Hypothalamus (tissue), 51 donors: ENCODE results near the gene TP53BP2.
A peak's percentile ranks its signal among the peaks of the same experiment; 100 is the strongest.
"Not testable (repeated sequence)": the region's sequence is repeated elsewhere in the genome, so short reads cannot be mapped to it uniquely, and the experiment has no call there.

Source experiments
- DNase-seq, 51 donors: peaks; one replicate each; lab custom pipeline; 2025; lab: John Stamatoyannopoulos, UW

TP53BP2 gene

DNA sequence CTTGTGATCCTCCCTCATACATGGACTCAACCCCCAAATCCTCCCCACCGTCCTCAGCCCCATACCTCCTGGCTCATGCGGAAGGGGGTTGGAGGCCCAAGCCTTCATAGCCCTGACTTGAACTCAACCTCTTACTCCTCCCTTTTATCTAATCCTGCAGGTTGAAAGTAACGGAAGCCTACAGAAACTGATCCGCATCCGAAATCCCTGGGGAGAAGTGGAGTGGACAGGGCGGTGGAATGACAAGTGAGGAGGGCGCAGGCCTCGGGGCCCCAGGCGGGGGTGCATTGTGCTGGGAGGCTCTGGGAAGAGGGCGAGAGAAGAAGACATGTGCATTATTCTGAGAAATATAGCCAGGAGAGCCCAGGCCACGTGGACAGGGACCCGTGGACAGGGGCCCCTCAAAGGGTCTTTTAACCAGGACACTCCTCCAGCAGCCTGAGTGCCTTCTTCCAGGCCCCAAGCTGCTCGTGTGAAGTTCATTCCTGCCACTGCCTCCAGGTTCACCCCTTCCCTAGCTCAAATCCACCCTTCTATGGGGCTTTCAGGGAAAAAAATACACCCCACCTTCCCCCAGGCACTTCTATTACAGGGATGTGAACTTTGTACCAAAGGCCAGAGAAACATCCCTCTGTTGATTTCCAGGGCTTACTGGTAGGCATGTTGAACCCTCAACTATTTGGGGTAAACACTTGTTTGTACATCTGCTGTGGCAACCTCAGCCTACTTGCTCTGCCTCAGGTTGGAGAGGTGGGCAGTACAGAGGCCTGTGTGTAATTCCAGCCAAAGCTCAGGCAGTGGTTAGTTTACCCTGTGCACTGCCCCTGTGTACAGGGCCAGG is 94.8 kb downstream of the TP53BP2 start:
- no peak for DNase-seq

DNA sequence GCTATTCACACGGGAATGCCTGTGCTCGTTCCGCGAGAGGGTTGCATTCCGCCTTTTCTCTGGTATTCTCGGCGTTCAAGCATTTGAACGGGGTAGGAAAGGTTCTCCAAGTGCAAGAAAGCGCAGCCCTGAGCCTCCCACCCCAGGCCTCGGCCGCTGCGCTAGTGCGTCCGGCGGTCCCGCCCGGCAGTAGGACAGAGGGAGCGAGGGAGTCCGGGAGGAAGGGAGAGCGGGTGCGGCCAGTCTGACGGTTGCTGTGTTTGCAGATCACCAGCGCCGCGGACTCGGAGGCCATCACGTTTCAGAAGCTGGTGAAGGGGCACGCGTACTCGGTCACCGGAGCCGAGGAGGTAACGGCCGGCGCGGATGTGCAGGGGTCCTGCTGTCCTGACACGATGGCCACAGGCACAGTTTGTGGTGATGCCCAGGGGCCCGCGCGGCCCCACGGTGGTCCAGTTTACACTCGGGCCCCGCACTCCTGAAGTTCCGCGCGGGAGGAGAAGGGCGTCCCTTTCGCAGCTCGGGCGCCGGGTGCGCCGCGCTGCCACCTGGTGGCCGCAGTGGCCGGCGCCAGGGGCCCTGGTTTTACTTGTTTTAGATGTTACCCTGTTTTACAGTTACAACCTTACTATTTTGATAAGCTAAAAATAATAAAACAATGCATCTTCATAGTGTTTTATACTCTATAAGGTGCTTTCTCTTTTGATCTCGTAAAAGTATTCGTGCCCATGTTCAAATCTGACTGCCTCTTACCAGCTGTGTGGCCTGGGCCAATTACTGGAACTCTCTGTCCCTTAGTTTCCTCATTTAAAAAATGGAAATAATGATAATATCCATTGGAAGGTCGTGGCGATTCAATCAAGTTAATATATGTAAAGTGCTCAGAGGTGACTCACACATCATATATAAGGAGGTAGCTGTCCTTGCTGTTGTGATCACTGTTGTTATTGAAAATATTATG is 96.7 kb downstream of the TP53BP2 start:
- DNase-seq: peak in 43 of 51 donors; percentile 11 to 74 (median 39)

DNA sequence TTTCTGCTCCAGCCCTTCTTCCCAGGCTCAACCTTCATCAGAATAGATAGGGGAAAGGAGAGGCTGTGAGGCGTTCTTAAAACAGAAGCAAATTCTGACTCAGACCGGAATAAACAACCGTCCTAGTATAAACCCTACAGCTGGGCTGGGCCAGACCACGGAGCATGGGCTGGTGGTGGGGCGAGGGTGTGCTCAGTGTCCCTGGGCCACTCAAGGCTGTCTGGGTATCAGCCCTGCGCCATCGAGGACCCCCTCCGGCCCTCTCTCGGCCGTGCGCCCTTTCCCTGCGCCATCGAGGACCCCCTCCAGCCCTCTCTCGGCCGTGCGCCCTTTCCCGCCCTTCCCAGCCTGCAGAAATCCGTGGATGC is 97.4 kb downstream of the TP53BP2 start:
- peak in 1 of 51 donors; percentile 40 for DNase-seq

DNA sequence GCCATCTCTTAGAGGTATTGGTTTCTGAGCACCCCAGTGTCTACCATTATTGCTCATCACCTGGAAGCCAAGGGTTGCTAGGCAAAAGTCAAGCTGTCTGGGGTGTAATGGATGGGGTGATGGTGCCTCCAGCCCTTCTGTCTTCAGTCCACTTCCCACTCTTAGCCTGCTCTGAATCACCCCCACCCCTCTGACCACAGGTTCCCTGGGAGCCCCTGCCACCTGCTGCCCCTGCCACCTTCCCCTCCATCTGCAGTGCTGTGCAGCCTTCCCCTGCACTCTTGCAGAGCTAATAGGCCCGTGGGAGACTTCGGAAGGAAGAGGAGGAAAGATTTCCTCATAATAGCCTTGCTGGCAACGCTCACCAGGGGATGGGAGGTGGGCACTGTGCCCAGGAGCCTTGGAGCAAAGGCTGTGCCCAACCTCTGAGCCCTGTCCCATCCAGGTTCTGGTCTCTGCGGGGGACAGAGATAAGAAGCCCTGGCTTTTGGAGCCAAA is 97.9 kb downstream of the TP53BP2 start:
- DNase-seq: peak in 10 of 51 donors; percentile 7 to 32 (median 11)

DNA sequence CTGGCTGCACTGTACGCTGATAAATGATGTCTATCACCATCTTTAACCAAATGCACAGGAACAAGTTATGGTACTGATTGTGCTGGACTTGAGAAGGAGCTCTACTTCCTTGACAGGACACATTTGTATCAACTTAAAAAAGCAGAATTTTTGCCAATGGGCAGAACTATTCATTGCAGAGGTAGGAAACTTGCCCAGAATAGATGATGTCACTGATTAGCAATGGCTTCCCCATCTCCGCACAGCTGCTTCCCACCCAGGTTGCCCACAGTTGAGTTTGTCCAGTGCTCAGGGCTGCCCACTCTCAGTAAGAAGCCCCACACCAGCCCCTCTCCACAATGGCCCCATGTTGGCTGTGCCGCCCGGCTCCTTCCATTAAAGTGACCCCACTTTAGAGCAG is 100.0 kb downstream of the TP53BP2 start:
- DNase-seq: no peak

DNA sequence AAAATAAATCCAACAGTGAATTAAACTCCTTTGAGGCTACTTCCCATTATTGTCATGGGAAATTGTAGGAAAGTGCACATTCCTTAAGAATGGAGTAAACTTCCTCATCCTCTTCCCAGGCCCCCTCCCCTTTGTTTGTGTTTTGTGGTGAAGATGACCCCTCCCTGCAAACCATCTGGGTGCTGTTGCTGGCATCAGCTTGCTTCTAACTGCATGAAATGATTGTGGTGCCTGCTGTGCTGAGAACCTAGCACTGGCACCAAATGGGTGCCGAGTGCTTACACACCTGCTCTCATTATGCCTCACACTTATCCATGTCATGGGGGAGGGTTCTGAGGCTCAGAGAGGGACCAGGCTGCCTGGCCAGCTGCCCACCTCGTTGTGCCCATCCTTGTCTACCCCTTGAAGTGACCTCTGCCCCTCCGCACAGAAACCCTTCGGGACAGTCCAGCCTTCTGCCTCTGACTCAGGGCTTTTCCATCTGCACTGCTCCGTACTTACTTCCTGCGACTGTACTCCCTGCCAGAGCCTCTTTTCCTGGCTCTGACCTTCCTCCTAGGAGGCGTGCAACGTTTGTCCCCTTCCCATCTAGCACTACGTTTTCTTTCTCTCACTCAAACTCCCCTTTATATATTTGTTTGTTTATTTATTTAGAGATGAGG is 102.8 kb downstream of the TP53BP2 start:
- no peak for DNase-seq

DNA sequence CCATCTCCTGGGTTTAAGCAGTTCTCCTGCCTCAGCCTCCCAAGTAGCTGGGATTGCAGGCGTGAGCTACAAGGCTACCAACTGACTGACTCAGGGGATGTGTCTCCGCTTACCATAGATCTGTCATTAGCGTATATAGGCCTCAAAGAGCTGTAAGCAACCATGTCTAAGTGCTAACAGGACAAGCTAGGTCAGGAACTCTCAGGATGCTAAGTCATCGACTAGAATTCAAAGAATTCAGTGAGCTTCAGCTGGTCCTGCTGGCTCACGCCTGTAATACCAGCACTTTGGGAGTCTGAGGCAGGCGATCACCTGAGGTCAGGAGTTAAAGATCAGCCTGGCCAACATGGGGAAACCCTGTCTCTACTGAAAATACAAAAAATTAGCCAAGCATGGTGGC is 103.9 kb downstream of the TP53BP2 start:
- no peak for DNase-seq

DNA sequence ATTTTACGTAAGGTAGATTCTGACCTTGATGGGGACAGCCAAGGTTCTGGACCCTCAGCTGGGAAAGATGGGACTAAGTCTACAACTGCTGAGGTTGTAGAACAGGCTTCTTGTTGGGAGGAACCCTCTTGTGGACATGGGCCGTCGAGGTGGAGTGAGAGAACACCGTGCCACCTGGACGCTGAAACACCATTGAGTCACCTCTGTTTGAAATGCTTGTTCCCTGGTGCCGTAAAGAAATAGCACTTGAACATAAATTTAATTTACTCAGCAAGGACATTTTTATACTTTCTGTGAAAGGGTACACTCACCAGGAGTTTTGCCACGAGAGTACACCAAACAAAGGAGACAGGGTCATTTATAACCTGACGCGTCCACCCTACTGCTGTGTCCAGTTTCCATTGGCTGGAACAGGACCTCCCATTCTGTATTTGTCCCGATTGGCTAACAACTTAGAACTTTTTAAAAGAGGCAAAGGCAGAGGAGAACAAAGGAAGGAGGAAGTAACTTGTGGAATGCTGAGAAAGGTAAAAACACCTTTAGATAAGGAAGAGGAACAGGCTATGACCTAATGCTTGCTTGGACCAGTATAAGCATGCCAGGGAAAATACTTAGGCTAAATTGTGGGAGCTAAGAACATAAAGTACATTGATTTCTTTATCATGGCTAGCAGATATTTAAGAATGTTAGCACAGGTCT is 105.6 kb downstream of the TP53BP2 start:
- not testable (repeated sequence) for DNase-seq

DNA sequence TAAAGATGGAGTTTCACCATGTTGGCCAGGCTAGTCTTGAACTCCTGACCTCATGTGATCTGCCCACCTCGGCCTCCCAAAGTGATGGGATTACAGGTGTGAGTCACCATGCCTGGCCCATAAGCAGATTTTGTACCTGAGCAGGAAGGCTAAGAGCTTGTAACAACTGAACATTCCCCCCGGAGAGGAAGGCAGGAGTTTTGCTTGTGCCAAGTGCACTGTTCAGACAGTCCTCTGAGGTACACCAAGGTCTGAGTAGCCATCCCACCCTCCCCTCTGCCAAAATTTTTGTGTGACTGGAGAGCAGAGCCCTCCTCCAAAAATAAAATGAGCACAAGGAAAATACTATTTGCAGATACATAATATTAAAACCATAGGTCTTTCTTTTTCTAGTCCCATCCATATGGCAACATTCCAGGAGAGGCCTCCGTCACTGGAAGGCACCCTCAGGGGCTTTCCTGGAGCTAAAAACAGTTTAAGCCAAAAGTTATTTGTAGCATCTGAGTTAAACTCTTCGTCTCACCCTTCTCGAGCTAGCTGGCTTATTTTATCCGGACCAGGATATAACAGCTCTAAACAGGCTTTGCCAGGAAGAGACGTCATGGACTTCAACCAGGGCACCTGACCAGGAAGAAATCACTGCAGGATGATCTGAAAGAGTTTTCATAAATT is 106.2 kb downstream of the TP53BP2 start:
- no peak for DNase-seq

DNA sequence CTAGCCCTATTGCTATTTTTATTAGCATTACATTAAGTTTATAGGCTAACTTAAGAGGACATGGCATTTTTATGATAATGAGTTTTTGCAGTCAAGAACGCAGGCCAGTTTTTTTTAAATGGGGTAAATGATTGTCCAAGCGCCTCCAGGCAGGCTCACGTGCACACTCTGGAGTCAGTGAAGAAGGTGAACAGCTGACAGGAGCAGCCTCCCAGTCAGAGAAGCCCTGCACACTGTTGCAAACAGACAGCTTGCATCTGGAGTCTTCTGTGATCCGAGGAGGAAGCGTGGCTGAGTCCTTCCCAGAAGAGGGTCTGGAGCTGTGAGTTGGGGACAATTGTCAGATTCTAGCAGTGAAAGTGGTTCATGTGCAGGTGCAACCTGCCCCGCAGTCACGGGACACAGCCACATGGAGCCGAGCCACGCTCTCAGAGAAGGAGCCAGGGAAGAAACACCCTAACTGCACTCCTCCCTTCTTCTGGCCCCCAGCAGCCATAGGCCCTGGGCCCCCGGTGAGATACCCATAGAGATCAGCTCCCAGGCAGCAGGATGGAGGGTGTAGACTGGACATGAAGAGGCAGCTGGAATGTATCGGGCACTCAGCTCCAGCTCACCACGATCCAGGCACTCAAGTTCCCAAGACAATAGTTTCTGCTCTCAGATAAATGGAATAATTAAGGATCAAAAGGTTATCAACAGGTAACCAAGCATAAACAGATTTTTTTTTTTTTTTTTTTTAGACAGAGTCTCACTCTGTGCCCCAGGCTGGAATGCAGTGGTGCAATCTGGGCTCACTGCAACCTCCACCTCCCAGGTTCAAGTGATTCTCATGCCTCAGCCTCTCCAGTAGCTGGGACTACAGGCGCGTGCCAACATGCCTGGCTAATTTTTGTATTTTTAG is 107.0 kb downstream of the TP53BP2 start:
- DNase-seq: no peak

DNA sequence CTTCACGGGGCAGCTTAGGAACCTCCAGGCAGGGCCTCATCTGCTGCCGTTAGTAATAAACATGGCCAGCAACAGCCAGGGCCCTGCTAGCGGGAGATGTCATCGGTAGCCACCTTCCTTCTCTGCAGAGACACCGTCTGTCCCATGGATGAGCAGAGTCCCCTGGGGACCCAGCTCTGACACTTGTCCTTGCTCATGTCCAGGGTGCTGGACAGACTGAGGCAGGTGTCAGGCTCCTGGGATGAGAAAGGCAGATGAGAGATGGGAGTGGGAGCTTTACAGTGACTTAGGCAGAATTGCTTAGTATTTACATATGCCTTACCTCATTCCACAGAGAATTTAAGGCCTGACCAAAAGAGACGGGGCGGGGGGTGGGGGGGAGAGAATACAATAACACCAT is 108.4 kb downstream of the TP53BP2 start:
- no peak for DNase-seq

DNA sequence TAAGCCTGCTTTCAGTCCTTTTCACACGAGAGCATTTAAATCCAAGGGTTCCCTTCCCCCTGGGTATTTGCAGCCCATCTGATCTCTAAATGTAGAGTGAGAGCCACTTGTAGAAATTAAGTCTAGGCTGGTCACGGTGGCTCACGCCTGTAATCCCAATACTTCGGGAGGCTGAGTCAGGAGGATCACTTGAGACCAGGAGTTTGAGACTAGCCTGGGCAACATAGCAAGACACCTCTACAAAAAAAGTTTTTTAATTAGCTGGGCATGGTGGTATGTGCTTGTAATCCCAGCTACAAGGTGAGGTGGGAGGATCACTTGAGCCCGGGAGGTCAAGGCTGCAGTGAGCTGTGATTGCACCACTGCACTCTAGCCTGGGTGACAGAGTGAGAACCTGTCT is 109.1 kb downstream of the TP53BP2 start:
- not testable (repeated sequence) for DNase-seq

DNA sequence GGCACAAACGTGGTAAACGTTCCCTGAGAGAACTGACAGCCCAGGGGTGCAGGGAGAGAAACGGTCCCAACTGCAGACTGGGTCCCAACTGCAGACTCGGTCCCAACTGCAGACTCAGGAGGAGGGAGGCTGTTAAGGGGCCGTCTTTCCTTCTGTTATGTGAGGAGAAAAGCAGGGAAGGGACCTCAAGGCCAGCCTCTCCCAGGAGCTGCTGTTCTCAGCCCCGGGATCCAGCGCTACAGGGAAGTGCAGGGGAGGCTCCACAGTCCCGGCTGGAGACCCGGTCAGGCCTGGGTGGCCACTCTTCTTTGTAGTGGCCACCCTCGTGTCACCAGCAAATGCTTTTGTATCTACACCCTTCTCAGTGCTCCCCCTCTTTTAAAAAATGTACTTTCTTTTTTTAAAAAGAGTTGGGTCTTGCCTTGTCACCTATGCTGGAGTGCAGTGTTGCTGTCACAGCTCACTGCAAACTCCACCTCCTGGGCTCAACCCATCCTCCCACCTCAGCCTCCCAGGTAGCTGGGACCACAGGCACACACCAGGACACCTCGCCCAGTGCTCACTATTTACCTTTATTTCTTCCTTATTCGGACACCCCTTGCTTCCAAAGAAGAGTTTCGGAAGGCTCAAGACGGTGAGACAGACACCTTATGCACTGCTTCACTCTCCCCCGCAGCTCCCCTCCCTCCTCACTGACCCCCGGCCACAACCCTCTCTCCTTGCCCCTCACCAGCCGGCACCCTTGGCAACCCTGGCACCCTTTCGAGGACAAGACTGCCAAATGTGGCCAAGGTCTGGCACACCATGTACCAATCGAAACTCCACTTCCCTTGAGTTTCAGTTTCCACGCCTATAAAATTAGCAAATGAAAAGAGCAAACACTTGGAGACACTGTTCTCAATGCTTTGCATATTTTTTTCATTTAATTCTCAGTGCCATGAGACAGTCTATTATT is 111.6 kb downstream of the TP53BP2 start:
- DNase-seq: peak in 31 of 51 donors; percentile 7 to 71 (median 45)

DNA sequence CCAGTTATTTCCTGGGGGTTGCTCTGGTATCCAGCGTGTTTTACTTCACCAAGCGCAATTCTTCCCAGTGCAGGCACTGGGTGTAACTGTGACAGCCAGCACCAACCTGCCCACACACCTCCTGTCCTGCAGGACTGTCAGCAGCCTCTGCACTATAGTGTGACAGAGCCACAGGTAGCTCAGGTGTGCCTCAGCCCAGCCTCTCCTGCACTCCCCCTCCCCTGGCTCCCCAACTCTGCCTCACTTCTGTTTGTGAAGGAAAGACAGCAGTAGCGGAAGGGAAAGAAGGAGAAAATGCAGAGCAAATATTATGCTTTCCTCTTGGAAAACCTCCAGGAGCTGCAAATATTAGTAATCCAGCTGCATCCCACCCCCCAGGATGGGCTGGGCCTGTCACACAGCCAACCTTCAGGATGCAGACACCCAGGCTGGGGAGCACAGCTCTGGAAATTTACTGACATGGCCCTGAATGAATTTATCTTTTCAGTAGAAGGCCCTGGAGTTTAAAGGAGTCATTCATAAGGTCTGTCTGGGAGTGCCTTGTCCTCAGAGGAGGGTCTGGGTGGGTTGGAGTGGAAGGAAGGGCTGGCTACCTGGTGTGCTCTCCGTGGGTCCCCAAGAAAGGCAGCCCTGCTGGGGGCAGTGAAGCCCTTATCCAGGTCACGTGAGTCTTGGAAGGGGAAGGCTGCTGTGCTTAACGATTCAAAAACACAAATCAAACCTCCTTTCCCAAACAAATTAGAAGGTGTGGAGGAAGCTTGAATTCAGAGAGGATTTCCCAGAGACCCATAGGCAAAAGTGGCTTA is 112.6 kb downstream of the TP53BP2 start:
- peak in 8 of 51 donors; percentile 18 to 57 (median 33) for DNase-seq

DNA sequence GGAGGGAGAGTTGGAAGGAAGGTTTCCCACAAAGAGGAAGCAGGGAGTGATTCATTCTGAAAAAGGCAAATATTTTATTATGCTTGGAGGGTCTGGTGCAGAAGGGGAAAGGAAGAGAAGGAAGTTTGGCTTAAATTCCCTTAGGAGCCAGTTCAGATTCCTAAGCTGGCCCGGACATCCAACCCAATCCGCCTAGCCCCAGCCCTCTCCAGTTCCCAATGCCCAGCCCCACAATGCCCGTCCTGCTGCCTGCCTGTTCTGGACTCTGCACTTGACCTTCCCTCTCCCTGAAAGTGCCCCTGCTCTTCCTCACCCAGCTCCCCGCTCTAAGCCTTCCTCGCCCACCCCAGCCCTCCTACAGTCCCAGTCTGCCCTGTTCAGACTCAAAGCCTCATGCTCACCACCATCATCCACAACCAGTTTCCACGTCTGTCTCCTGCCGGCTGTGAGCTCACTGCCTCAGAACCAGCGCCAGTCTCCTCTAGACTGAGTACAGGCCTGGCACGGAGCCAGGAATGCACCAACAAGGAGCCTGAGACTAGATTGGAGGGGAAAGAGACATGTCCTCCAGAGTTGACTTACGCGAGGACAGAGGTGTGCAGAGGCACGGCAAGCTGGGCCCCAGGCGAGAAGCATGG is 114.5 kb downstream of the TP53BP2 start:
- peak in 37 of 51 donors; percentile 15 to 75 (median 46) for DNase-seq
